ENCODE data around the gene HAP1. TPM values are rescaled to one million over a fixed set of nuclear protein-coding genes. Genes with fewer than 3 reads are reported as not detected.
A peak's percentile ranks its signal among the peaks of the same experiment; 100 is the strongest.

The HAP1 gene
- total RNA-seq, 4 donors from 2014 or later, result 0.34 to 0.94 (median 0.53) TPM

- H3K27me3 ChIP-seq, result peaks cover 5 to 58% (median 13%) of the 10 kb centered on the region in 4 donors
- no peaks in the 10 kb centered on the region for H3K36me3 ChIP-seq
- peaks cover 18 to 53% (median 28%) of the 10 kb centered on the region in 3 donors for H3K4me1 ChIP-seq
- intact Hi-C loops (cut with DNase I), result no loop called here
- H3K4me3 ChIP-seq, result no peak overlapping the region
- no peak overlapping the region for H3K27ac ChIP-seq
- no peak for TF ChIP-seq POLR2A (IDR thresholded peaks at IDR 0.05)
- TF ChIP-seq, protein P1, sequence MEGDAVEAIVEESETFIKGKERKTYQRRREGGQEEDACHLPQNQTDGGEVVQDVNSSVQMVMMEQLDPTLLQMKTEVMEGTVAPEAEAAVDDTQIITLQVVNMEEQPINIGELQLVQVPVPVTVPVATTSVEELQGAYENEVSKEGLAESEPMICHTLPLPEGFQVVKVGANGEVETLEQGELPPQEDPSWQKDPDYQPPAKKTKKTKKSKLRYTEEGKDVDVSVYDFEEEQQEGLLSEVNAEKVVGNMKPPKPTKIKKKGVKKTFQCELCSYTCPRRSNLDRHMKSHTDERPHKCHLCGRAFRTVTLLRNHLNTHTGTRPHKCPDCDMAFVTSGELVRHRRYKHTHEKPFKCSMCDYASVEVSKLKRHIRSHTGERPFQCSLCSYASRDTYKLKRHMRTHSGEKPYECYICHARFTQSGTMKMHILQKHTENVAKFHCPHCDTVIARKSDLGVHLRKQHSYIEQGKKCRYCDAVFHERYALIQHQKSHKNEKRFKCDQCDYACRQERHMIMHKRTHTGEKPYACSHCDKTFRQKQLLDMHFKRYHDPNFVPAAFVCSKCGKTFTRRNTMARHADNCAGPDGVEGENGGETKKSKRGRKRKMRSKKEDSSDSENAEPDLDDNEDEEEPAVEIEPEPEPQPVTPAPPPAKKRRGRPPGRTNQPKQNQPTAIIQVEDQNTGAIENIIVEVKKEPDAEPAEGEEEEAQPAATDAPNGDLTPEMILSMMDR (IDR thresholded peaks at IDR 0.05), result no peak
- H3K9me3 ChIP-seq, result no peaks in the 10 kb centered on the region
- no peak for DNase-seq
- 35 to 39% methylated on average over 17 of the region's 17 CpGs for WGBS, 2 donors
Observed at GRCh38 chr17:41736983-41737679, 2.7 kb upstream of the HAP1 start.

DNA sequence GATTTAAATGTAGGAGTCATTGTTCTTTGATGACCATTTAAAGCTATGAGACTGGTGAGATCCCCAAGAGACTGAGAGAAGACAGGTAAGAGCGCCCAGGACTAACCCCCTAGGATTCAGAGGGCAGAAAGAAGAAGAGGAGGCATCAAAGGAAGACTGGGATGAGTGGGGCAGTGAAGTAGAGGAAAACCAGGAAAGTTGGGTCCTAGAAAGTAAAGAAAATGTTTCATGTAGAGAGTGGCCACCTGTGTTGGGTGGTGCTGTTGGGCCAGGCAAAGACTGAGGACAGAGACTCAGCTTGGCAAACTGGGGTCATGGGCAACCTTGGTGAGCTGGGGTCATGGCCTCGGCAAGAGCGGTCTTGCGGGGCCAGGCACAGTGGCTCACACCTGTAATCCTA lies 1.3 kb upstream of the HAP1 start:
- TF ChIP-seq, protein P1 (IDR thresholded peaks at IDR 0.05), result no peak
- WGBS, 2 donors, result 88 to 90% methylated on average over 4 of the region's 4 CpGs
- Histone ChIP-seq H3K4me1 (peaks cover 18 to 53% (median 28%) of the 10 kb centered on the region in 3 donors), H3K27ac (no peak overlapping the region), H3K27me3 (peaks cover 5 to 72% (median 13%) of the 10 kb centered on the region in 4 donors), H3K36me3 (no peaks in the 10 kb centered on the region), H3K9me3 (no peaks in the 10 kb centered on the region), H3K4me3 (no peak overlapping the region)
- no peak for DNase-seq
- intact Hi-C loops (cut with DNase I), result no loop called here

- peaks cover 5 to 79% (median 13%) of the 10 kb centered on the region in 4 donors for H3K27me3 ChIP-seq
- 2 to 3% methylated on average over 11 to 20 of the region's 23 CpGs for WGBS, 2 donors
- H3K4me1 ChIP-seq, result peaks cover 18 to 53% (median 28%) of the 10 kb centered on the region in 3 donors
- no peaks in the 10 kb centered on the region for H3K36me3 ChIP-seq
- no peak for DNase-seq
- peak overlapping the region; percentile 29 to 67 (median 52) for H3K4me3 ChIP-seq
- H3K9me3 ChIP-seq, result no peaks in the 10 kb centered on the region
- TF ChIP-seq, protein P1 (IDR thresholded peaks at IDR 0.05), result no peak
- no peak for TF ChIP-seq POLR2A (IDR thresholded peaks at IDR 0.05)
- intact Hi-C loops (cut with DNase I), result no loop called here
- no peak overlapping the region for H3K27ac ChIP-seq
Observed at GRCh38 chr17:41734949-41735313, 488 bp upstream of the HAP1 start.

GRCh38 chr17:41733348-41734138 lies 900 bp downstream of the HAP1 start:
- H3K27me3 ChIP-seq, result peaks cover 5 to 84% (median 13%) of the 10 kb centered on the region in 4 donors
- intact Hi-C loops (cut with DNase I), result no loop called here
- DNase-seq, result no peak
- H3K4me3 ChIP-seq, result peak overlapping the region; percentile 29 to 67 (median 52)
- no peaks in the 10 kb centered on the region for H3K9me3 ChIP-seq
- H3K4me1 ChIP-seq, result peaks cover 18 to 52% (median 28%) of the 10 kb centered on the region in 3 donors
- H3K27ac ChIP-seq, result no peak overlapping the region
- TF ChIP-seq, protein P1 (IDR thresholded peaks at IDR 0.05), result no peak
- no peak for TF ChIP-seq POLR2A (IDR thresholded peaks at IDR 0.05)
- WGBS, 2 donors, result 12 to 18% methylated on average over 12 to 22 of the region's 40 CpGs
- no peaks in the 10 kb centered on the region for H3K36me3 ChIP-seq

GRCh38 chr17:41731836-41732235 lies 2.6 kb downstream of the HAP1 start:
- no peak overlapping the region for H3K27ac ChIP-seq
- H3K4me3 ChIP-seq, result no peak overlapping the region
- H3K4me1 ChIP-seq, result peaks cover 18 to 41% (median 21%) of the 10 kb centered on the region in 3 donors
- peaks cover 5 to 89% (median 10%) of the 10 kb centered on the region in 4 donors for H3K27me3 ChIP-seq
- TF ChIP-seq POLR2A (IDR thresholded peaks at IDR 0.05), result no peak
- TF ChIP-seq, protein P1 (IDR thresholded peaks at IDR 0.05), result no peak
- no peaks in the 10 kb centered on the region for H3K36me3 ChIP-seq
- WGBS, 2 donors, result 67 to 95% methylated on average over 3 of the region's 3 CpGs
- DNase-seq, result no peak
- H3K9me3 ChIP-seq, result no peaks in the 10 kb centered on the region
- intact Hi-C loops (cut with DNase I), result no loop called here

Data from esophagus squamous epithelium (tissue), 5 donors.